Right atrium auricular region (tissue), 2 donors: ENCODE results near the gene CACNA1C. TPM values are rescaled to one million over a fixed set of nuclear protein-coding genes. Genes with fewer than 3 reads are reported as not detected.
A peak's percentile ranks its signal among the peaks of the same experiment; 100 is the strongest.

Source experiments
- DNase-seq: peaks from one replicate; pipeline ENCODE4 v3.0.0-alpha.2; 2019; ENCODE audit warnings: low spot score
- H3K27ac ChIP-seq, 2 donors: fragments of 200-600 bp; sonication (generic); 1 replicate in 1 of 2; 2 replicates in 1 of 2; pipeline ENCODE4 v1.5.1; 2016 to 2019
- H3K27me3 ChIP-seq, 2 donors: fragments of 200-600 bp; sonication (generic); one replicate each; pipeline versions ENCODE4 v1.5.1 to v1.6.0; 2017 to 2019
- H3K36me3 ChIP-seq: fragments of 200-600 bp; sonication (generic); one replicate; pipeline ENCODE4 v1.5.1; 2016
- H3K4me1 ChIP-seq, 2 donors: fragments of 200-600 bp; sonication (generic); one replicate each; pipeline versions ENCODE4 v1.5.1 to v1.6.0; 2017 to 2019
- H3K4me3 ChIP-seq, 2 donors: fragments of 200-600 bp; sonication (generic); 1 replicate in 1 of 2; 2 replicates in 1 of 2; pipeline ENCODE4 v1.5.1; 2017 to 2019; ENCODE audit warnings: mild to moderate bottlenecking in 1 of 2, moderate library complexity in 1 of 2
- H3K9me3 ChIP-seq, 2 donors: fragments of 200-600 bp; sonication (generic); one replicate each; pipeline ENCODE4 v1.5.1; 2019
- total RNA-seq, 2 donors: library from RNA; depleted of rRNA; stranded (reverse); fragments of >200 nt; gene quantifications; one replicate each; pipeline ENCODE4 v1.1.0, GENCODE V29; 2016
- TF ChIP-seq, protein P1 (sequence below), 2 donors: fragments of 200-600 bp; sonication (generic); IDR thresholded peaks; one replicate each; pipeline ENCODE4 v1.5.1; 2019; ENCODE audit warnings: antibody characterized with exemption in 2 of 2

CACNA1C gene
- total RNA-seq, 2 donors from 2014 or later = 83.1 to 93.6 TPM

DNA sequence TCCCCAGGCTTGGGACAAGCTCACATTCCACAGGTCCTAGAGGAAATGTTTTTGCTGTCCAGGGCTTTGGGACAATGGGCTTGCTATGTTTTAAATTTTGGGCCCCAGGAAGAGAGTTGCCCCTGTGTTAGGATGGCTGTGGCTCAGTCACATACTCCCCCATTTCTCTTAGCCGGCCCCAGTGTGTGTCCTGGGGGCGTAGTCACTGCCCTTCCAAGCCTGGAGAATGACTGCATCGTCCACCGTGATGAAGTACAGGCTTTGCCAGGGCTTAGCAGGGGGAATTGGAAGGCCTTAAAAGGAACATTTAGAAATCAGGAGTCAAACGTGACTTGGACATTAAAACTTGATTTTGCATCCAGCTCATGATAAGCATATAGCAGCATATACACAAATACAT lies 293.6 kb downstream of the CACNA1C start:
- Histone ChIP-seq H3K9me3 (no peaks in the 10 kb centered on the region), H3K27me3 (no peaks in the 10 kb centered on the region), H3K36me3 (no peaks in the 10 kb centered on the region), H3K27ac (peak overlapping the region in 1 of 2 donors; percentile 46), H3K4me1 (peaks cover 0 to 73% of the 10 kb centered on the region in 2 donors), H3K4me3 (no peak overlapping the region)
- TF ChIP-seq, protein P1, sequence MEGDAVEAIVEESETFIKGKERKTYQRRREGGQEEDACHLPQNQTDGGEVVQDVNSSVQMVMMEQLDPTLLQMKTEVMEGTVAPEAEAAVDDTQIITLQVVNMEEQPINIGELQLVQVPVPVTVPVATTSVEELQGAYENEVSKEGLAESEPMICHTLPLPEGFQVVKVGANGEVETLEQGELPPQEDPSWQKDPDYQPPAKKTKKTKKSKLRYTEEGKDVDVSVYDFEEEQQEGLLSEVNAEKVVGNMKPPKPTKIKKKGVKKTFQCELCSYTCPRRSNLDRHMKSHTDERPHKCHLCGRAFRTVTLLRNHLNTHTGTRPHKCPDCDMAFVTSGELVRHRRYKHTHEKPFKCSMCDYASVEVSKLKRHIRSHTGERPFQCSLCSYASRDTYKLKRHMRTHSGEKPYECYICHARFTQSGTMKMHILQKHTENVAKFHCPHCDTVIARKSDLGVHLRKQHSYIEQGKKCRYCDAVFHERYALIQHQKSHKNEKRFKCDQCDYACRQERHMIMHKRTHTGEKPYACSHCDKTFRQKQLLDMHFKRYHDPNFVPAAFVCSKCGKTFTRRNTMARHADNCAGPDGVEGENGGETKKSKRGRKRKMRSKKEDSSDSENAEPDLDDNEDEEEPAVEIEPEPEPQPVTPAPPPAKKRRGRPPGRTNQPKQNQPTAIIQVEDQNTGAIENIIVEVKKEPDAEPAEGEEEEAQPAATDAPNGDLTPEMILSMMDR (IDR thresholded peaks at IDR 0.05) = no peak
- no peak for DNase-seq

DNA sequence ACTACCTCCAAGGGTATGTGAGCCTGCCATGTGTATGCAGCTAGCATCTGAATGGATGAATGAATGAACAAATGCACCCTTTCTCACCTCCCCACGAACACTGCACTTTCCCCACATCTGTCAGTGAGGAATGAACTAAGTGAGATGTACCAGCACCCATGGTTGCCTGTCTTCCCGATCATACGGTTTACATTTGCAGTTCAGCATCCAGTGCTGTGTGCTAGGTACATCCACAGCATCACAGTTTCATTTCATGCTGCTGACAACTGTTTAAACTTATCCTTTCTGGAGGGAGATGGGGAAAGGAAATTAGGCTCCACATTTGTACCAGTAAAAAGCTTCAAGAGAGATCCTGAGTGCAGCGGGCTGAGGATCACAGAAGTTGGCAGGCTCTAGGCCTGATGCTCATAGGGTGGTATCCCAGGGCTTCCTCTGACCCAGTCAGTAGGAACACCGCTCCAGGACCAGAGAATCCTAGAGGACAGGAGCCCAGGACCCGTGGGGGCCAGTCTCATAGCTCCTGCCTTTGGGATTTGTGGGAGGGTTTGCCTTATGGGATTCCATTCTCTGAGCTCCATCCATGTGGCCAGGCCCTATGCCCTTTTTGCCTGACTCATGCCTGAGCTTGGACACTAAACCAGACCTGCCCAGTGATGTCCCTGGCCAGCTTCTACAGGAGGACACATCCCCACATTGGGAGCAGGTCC lies 294.5 kb downstream of the CACNA1C start:
- Histone ChIP-seq H3K4me1 (peaks cover 0 to 65% of the 10 kb centered on the region in 2 donors), H3K27ac (peak overlapping the region; percentile 18 to 46), H3K4me3 (no peak overlapping the region), H3K36me3 (no peaks in the 10 kb centered on the region), H3K9me3 (no peaks in the 10 kb centered on the region), H3K27me3 (no peaks in the 10 kb centered on the region)
- no peak for DNase-seq
- TF ChIP-seq, protein P1 (IDR thresholded peaks at IDR 0.05) = no peak

DNA sequence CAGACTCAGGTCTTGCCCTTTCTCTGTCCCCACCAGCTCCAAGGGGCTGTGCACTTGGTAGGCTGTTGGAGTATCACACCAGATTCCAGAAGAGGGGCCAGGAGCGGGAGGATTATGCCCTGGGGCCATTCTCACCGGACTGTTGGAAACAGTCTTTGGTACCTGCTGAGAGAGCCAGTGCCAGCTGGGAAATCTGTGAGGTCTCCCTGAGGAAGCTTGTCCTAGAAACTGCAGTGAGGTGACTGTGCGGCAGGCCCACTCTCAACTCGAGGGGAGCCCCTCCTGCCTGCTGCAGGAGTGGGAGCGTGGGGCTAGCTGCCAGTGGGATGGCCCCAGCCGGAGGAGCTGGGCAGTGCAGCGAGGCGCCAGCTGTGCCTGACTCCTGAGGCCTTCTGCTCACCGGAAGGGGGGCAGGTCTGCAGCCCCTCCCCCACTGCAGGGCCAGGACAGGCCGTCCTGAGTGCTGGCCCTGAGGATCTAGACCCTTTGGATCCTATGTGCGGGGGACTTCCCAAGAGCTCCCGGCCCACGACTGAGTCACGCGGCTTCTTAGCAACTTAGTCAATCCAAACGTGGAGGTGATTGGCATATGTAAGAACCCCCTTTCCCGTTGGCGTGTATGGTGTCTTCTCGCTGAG lies 295.2 kb downstream of the CACNA1C start:
- peak overlapping the region; percentile 18 to 46 for H3K27ac ChIP-seq
- TF ChIP-seq, protein P1 (IDR thresholded peaks at IDR 0.05) = no peak
- no peaks in the 10 kb centered on the region for H3K9me3 ChIP-seq

DNA sequence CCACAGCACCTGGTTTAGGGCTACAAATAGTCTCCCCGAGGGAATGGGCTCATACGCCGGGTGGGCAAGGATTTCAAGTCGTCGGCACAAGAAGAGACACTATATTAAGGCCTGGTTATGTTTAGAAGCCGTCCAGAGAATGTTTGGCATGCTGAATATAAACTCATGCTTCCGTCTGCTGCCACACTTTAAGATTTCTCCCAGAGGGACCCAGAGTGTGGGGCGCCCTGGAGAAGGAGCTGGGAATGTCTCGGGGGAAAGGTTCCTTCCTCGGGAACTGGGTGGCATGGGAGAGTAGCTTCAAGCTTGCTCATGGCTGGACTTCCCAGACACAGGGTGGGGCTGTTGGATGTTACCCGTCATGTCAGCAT lies 295.7 kb downstream of the CACNA1C start:
- DNase-seq = no peak
- H3K36me3 ChIP-seq = no peaks in the 10 kb centered on the region
- H3K4me1 ChIP-seq = peaks cover 0 to 62% of the 10 kb centered on the region in 2 donors
- H3K27me3 ChIP-seq = no peaks in the 10 kb centered on the region
- H3K4me3 ChIP-seq = no peak overlapping the region
- H3K9me3 ChIP-seq = no peaks in the 10 kb centered on the region
- TF ChIP-seq, protein P1 (IDR thresholded peaks at IDR 0.05) = no peak
- H3K27ac ChIP-seq = peak overlapping the region; percentile 18 to 46

More for the DNA sequence above, 295.2 kb downstream of the CACNA1C start:
- no peak for DNase-seq
- no peaks in the 10 kb centered on the region for H3K27me3 ChIP-seq
- H3K36me3 ChIP-seq = no peaks in the 10 kb centered on the region
- no peak overlapping the region for H3K4me3 ChIP-seq
- H3K4me1 ChIP-seq = peaks cover 0 to 59% of the 10 kb centered on the region in 2 donors

DNA sequence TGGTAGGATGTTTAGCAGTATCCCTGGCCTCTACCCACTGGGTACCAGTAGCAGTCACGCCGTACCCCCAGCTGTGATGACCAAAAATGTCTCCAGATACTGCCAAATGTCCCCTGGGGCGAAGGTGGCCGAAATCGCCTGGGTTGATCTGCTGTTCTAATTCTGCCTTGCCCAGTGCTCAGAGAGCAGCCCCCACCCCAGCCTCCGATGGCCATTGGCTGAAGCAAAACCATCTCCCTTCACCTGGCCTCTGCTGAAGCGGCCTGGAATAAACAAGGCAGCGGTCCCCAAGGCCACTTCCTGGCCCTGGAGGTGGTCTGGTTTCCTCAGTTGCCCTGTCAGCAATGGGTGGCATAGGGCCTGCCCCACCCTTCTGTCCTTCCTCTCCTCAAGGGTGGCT lies 298.4 kb downstream of the CACNA1C start:
- Histone ChIP-seq H3K4me1 (peaks cover 0 to 56% of the 10 kb centered on the region in 2 donors), H3K27ac (no peak overlapping the region), H3K9me3 (no peaks in the 10 kb centered on the region), H3K4me3 (no peak overlapping the region), H3K27me3 (no peaks in the 10 kb centered on the region), H3K36me3 (no peaks in the 10 kb centered on the region)
- no peak for DNase-seq
- TF ChIP-seq, protein P1 (IDR thresholded peaks at IDR 0.05) = no peak
